Immature natural killer cell (primary cell): ENCODE measurements around the gene ADAM12. TPM values are rescaled to one million over a fixed set of nuclear protein-coding genes. Genes with fewer than 3 reads are reported as not detected.

Experiments
- DNase-seq, 3 donors: peaks; one replicate each; pipeline ENCODE4 v3.0.0; 2022; ENCODE audit warnings: mixed read lengths in 1 of 3
- H3K27ac Mint-ChIP-seq, 6 donors: one replicate each; pipeline ENCODE4 v1.8.0; 2020; ENCODE audit warnings: mixed read lengths in 6 of 6, mild to moderate bottlenecking in 5 of 6, inconsistent platforms in 4 of 6, moderate library complexity in 3 of 6
- H3K27me3 Mint-ChIP-seq, 3 donors: one replicate each; pipeline ENCODE4 v1.8.0; 2020 to 2021; ENCODE audit warnings: low read depth in 3 of 3, mild to moderate bottlenecking in 3 of 3, mixed read lengths in 3 of 3, moderate library complexity in 3 of 3, inconsistent platforms in 1 of 3
- H3K36me3 Mint-ChIP-seq, 3 donors: one replicate each; pipeline ENCODE4 v1.8.0; 2020; ENCODE audit warnings: mixed read lengths in 3 of 3, inconsistent platforms in 2 of 3, mild to moderate bottlenecking in 2 of 3
- H3K4me1 Mint-ChIP-seq, 2 donors: one replicate each; pipeline ENCODE4 v1.8.0; 2020; ENCODE audit warnings: inconsistent platforms in 2 of 2, mild to moderate bottlenecking in 2 of 2, mixed read lengths in 2 of 2, moderate library complexity in 1 of 2
- H3K4me3 Mint-ChIP-seq, 5 donors: one replicate each; pipeline ENCODE4 v1.8.0; 2020; ENCODE audit warnings: mild to moderate bottlenecking in 5 of 5, mixed read lengths in 5 of 5, inconsistent platforms in 3 of 5, moderate library complexity in 3 of 5
- H3K9me3 Mint-ChIP-seq, 6 donors: one replicate each; pipeline ENCODE4 v1.8.0; 2020; ENCODE audit warnings: mild to moderate bottlenecking in 6 of 6, mixed read lengths in 6 of 6, inconsistent platforms in 4 of 6, moderate library complexity in 3 of 6
- polyA plus RNA-seq, 3 donors: library from polyadenylated mRNA; unstranded; fragments of 300-500 nt; fragmentation: Illumina TruSeq; gene quantifications; one replicate each; pipeline ENCODE4 v1.2.3, GENCODE V29; 2021

Gene ADAM12
- polyA plus RNA-seq, 3 donors from 2014 or later, result 0.07 to 0.11 TPM; not detected in 1

GRCh38 chr10:126218174-126218573 is 170.1 kb downstream of the ADAM12 start:
- H3K9me3 Mint-ChIP-seq, result no peaks in the 10 kb centered on the region
- no peaks in the 10 kb centered on the region for H3K4me1 Mint-ChIP-seq
- H3K27ac Mint-ChIP-seq, result no peak overlapping the region
- DNase-seq, result no peak
- peaks cover 0 to 4% (median 0%) of the 10 kb centered on the region in 3 donors for H3K27me3 Mint-ChIP-seq
- H3K4me3 Mint-ChIP-seq, result no peak overlapping the region
- H3K36me3 Mint-ChIP-seq, result no peaks in the 10 kb centered on the region

GRCh38 chr10:126216632-126216961 is 171.7 kb downstream of the ADAM12 start:
- H3K4me3 Mint-ChIP-seq, result no peak overlapping the region
- no peaks in the 10 kb centered on the region for H3K9me3 Mint-ChIP-seq
- no peak for DNase-seq
- no peak overlapping the region for H3K27ac Mint-ChIP-seq
- H3K36me3 Mint-ChIP-seq, result no peaks in the 10 kb centered on the region
- no peaks in the 10 kb centered on the region for H3K4me1 Mint-ChIP-seq
- peaks cover 0 to 4% (median 4%) of the 10 kb centered on the region in 3 donors for H3K27me3 Mint-ChIP-seq

DNA sequence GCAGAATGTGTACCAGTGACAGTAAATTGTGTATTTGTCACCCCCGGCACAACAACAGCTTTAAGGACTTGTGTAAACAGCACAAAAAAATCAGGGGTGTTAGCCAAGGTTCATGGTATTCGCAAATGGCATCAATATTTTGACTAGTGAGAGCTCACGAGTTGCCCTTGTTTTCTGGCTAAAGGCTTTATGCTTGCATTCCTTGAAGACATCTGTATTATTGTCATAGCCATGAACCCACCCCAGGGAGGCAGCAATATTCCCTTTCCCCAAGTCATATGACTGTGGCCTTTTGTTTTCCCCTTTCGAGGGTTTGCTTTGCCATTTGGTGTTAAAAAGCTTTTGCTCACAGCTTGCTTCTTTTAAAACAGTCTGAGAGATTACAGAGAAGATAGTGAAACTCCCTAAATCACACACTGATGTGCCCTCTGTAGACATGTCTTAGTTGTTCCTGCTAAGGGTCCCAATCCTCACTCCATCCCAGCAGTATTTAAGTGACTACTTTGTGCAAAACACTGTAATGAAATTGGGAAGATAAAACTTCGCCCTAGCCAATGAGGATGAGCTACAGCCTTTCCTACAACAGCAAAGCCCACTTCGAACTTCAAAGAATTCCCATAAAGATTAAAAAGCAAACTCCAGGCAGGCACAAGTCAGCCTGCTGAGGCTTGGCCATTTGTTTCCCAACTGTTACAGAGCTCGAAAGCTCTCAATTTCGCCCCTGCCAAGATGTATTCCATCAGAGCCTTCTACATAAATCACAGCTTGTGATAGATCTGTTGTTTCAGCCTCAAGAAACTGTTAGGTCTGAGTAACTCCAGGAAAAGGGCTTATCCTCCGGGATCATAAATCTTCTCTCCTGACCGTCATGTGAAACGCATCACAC is 172.3 kb downstream of the ADAM12 start:
- no peak overlapping the region for H3K27ac Mint-ChIP-seq
- no peak for DNase-seq
- no peaks in the 10 kb centered on the region for H3K36me3 Mint-ChIP-seq
- H3K4me1 Mint-ChIP-seq, result no peaks in the 10 kb centered on the region
- H3K4me3 Mint-ChIP-seq, result no peak overlapping the region
- H3K9me3 Mint-ChIP-seq, result no peaks in the 10 kb centered on the region
- H3K27me3 Mint-ChIP-seq, result peaks cover 0 to 4% (median 4%) of the 10 kb centered on the region in 3 donors

DNA sequence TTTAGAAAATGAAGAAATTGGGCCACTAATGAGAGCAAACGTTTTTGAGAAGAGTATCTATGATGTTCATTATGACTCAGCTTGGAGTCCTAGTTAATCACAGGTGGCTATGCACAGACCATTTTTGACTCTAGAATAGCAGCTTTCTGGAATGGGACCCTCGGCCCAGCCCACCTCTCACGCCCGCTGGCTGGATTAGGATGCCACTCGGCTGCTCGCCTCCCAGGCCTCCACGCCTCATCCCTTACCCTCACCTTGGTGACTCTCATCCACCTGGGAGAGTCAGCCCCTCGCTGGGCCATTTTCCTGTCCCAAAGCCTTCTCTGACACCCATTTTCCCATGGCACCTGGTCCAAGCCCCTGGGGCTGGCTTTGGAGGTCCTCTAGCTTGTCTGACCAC is 173.6 kb downstream of the ADAM12 start:
- Mint-ChIP-seq H3K4me1 (no peaks in the 10 kb centered on the region), H3K4me3 (no peak overlapping the region)

GRCh38 chr10:126214021-126214420 is 174.3 kb downstream of the ADAM12 start:
- no peaks in the 10 kb centered on the region for H3K9me3 Mint-ChIP-seq
- no peak overlapping the region for H3K27ac Mint-ChIP-seq
- no peaks in the 10 kb centered on the region for H3K36me3 Mint-ChIP-seq
- no peak for DNase-seq
- H3K27me3 Mint-ChIP-seq, result peaks cover 0 to 16% (median 7%) of the 10 kb centered on the region in 3 donors
- H3K4me1 Mint-ChIP-seq, result no peaks in the 10 kb centered on the region
- no peak overlapping the region for H3K4me3 Mint-ChIP-seq

More for the DNA sequence above, 173.6 kb downstream of the ADAM12 start:
- H3K36me3 Mint-ChIP-seq, result no peaks in the 10 kb centered on the region
- no peak overlapping the region for H3K27ac Mint-ChIP-seq
- no peak for DNase-seq
- no peaks in the 10 kb centered on the region for H3K9me3 Mint-ChIP-seq
- H3K27me3 Mint-ChIP-seq, result peaks cover 0 to 13% (median 7%) of the 10 kb centered on the region in 3 donors

- Mint-ChIP-seq H3K27me3 (peaks cover 2 to 16% (median 9%) of the 10 kb centered on the region in 3 donors), H3K4me1 (no peaks in the 10 kb centered on the region), H3K27ac (no peak overlapping the region), H3K9me3 (no peaks in the 10 kb centered on the region), H3K36me3 (no peaks in the 10 kb centered on the region), H3K4me3 (no peak overlapping the region)
- no peak for DNase-seq
Measured at GRCh38 chr10:126212738-126213137, 175.5 kb downstream of the ADAM12 start.

DNA sequence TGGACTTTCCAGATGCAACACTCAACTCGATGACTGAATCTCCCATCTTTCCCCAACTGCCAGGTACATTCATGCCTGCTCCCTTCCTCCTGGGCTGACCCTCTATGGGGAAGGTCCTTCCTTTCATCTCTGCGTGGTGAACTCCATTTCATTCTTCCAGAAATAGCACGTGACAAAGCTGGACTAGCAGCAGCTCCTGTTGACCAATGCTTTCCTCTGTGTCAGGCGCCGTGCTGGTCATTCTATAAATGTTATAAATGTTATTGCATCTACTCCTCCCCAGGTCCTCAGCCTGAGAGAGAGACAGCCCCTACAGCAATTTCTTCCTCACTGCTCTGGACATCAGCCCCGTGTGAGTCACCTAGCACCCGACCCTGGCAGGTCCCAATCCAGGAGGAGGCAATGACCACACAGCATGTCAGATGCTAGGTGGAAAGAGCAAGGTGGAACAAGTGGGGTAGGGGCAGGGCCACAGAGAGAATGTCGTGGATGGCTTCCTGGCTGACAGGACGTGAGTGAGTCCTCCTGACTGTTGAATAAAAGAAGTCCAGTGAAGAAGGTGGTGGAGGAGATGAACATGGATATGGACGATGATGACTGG is 178.1 kb downstream of the ADAM12 start:
- Mint-ChIP-seq H3K27ac (no peak overlapping the region), H3K27me3 (peaks cover 2 to 16% (median 9%) of the 10 kb centered on the region in 3 donors), H3K4me3 (no peak overlapping the region), H3K9me3 (no peaks in the 10 kb centered on the region), H3K36me3 (no peaks in the 10 kb centered on the region), H3K4me1 (no peaks in the 10 kb centered on the region)
- no peak for DNase-seq

- H3K27me3 Mint-ChIP-seq, result peaks cover 2 to 16% (median 9%) of the 10 kb centered on the region in 3 donors
- no peaks in the 10 kb centered on the region for H3K4me1 Mint-ChIP-seq
- no peak overlapping the region for H3K4me3 Mint-ChIP-seq
- no peaks in the 10 kb centered on the region for H3K36me3 Mint-ChIP-seq
- no peak overlapping the region for H3K27ac Mint-ChIP-seq
- no peak for DNase-seq
- no peaks in the 10 kb centered on the region for H3K9me3 Mint-ChIP-seq
Measured at GRCh38 chr10:126209451-126209850, 178.8 kb downstream of the ADAM12 start.

DNA sequence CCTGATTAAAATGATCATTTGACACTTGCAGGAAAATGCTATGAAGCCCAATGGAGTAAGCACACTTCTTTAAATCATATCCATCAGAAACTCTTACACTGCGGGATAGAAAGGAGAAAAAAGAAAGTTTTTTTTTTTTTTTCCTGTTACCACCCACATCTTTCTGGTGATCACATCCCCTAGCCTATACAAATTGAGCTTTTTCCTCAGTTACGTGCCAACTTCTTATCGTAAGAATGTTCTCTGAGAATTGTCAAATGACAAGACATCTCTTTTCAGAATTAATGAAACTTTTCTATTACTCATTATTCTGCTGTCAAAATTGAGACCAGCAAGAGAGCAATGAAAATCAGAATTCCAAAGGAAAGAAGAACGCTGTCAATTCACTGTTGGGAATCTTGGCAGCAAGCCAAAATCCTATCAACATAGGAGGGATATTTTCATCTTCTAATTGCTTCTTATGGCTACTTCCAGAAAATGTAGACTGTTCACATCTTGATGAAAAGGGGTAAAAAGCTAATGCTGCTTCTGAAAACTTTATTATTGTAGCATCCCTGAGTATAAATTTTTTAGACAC is 179.5 kb downstream of the ADAM12 start:
- H3K36me3 Mint-ChIP-seq, result no peaks in the 10 kb centered on the region
- no peak overlapping the region for H3K27ac Mint-ChIP-seq
- no peaks in the 10 kb centered on the region for H3K9me3 Mint-ChIP-seq
- no peak for DNase-seq
- H3K27me3 Mint-ChIP-seq, result peaks cover 2 to 16% (median 9%) of the 10 kb centered on the region in 3 donors
- H3K4me3 Mint-ChIP-seq, result no peak overlapping the region
- no peaks in the 10 kb centered on the region for H3K4me1 Mint-ChIP-seq

- no peak for DNase-seq
- no peak overlapping the region for H3K27ac Mint-ChIP-seq
- peaks cover 2 to 16% (median 6%) of the 10 kb centered on the region in 3 donors for H3K27me3 Mint-ChIP-seq
- H3K4me3 Mint-ChIP-seq, result no peak overlapping the region
- H3K36me3 Mint-ChIP-seq, result no peaks in the 10 kb centered on the region
- no peaks in the 10 kb centered on the region for H3K4me1 Mint-ChIP-seq
- no peaks in the 10 kb centered on the region for H3K9me3 Mint-ChIP-seq
Measured at GRCh38 chr10:126207851-126208250, 180.4 kb downstream of the ADAM12 start.

- Mint-ChIP-seq H3K4me1 (no peaks in the 10 kb centered on the region), H3K27me3 (peaks cover 2 to 16% (median 6%) of the 10 kb centered on the region in 3 donors), H3K4me3 (no peak overlapping the region), H3K9me3 (no peaks in the 10 kb centered on the region), H3K36me3 (no peaks in the 10 kb centered on the region), H3K27ac (no peak overlapping the region)
- no peak for DNase-seq
Measured at GRCh38 chr10:126207313-126207771, 180.9 kb downstream of the ADAM12 start.

- Mint-ChIP-seq H3K4me1 (no peaks in the 10 kb centered on the region), H3K27me3 (peaks cover 3 to 15% (median 6%) of the 10 kb centered on the region in 3 donors), H3K4me3 (no peak overlapping the region), H3K27ac (no peak overlapping the region), H3K36me3 (no peaks in the 10 kb centered on the region), H3K9me3 (no peaks in the 10 kb centered on the region)
- no peak for DNase-seq
Measured at GRCh38 chr10:126205486-126206205, 182.6 kb downstream of the ADAM12 start.

DNA sequence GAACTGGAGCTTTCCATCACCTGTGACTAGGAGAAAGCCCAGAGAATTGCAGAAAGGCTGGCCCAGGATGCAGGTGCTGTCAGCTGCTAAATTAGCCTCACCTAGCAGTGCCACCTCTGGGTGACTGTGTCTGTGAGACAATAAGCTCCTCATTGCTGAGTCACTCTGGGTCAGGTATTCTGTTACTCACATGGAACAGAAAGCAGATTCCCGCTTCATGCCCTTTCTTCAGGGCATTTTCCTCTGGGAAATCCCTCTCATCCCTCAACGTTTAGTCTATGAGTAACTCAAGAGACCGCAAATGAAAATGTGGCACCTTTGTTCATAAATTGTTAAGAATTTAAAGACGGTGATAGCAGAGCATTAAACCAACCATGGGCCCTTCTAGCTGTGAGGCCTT is 184.0 kb downstream of the ADAM12 start:
- no peaks in the 10 kb centered on the region for H3K36me3 Mint-ChIP-seq
- no peak overlapping the region for H3K27ac Mint-ChIP-seq
- peaks cover 2 to 4% (median 3%) of the 10 kb centered on the region in 3 donors for H3K27me3 Mint-ChIP-seq
- H3K9me3 Mint-ChIP-seq, result no peaks in the 10 kb centered on the region
- no peaks in the 10 kb centered on the region for H3K4me1 Mint-ChIP-seq
- H3K4me3 Mint-ChIP-seq, result no peak overlapping the region
- no peak for DNase-seq

DNA sequence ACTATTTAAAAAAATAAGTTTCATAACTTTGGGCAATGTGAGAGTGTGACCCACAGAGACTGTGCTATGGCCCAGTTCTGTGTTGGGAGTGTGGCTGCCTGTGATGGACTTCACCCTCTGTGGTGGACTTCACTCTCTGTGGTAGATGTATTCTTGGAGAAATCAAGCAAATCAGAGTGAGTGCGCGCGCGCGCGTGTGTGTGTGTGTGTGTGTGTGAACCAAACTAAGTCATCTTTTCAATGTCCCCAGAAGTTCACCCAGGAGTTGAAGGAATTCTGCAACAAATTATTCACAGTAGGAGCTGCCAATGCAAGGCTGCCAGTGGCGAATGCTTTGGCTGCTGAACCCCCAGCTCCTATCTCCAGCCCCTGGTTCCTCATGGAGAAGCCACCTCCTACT is 184.5 kb downstream of the ADAM12 start:
- no peak overlapping the region for H3K4me3 Mint-ChIP-seq
- H3K27ac Mint-ChIP-seq, result no peak overlapping the region

More for the DNA sequence above, 184.5 kb downstream of the ADAM12 start:
- no peaks in the 10 kb centered on the region for H3K9me3 Mint-ChIP-seq
- no peak for DNase-seq
- no peaks in the 10 kb centered on the region for H3K4me1 Mint-ChIP-seq
- no peaks in the 10 kb centered on the region for H3K36me3 Mint-ChIP-seq
- peaks cover 1 to 3% (median 3%) of the 10 kb centered on the region in 3 donors for H3K27me3 Mint-ChIP-seq
